AG20443 (cell line): ENCODE measurements around the gene APBB2.
"Not testable (repeated sequence)": the region's sequence is repeated elsewhere in the genome, so short reads cannot be mapped to it uniquely, and the experiment has no call there.

Experiments used
- DNase-seq: peaks from one replicate; pipeline ENCODE4 v3.0.0; 2012; ENCODE audit warnings: low spot score, mixed read lengths

Gene APBB2

GRCh38 chr4:40905414-40905813 is 308.9 kb downstream of the APBB2 start:
- DNase-seq, result no peak

- not testable (repeated sequence) for DNase-seq
Observed at GRCh38 chr4:40900531-40900930, 313.8 kb downstream of the APBB2 start.

GRCh38 chr4:40897557-40898203 is 316.7 kb downstream of the APBB2 start:
- peak; percentile 81 for DNase-seq

- no peak for DNase-seq
Observed at GRCh38 chr4:40890764-40891163, 323.6 kb downstream of the APBB2 start.

- DNase-seq, result no peak
Observed at GRCh38 chr4:40890199-40890598, 324.1 kb downstream of the APBB2 start.

GRCh38 chr4:40888933-40889332 is 325.4 kb downstream of the APBB2 start:
- DNase-seq, result no peak

GRCh38 chr4:40887764-40888131 is 326.6 kb downstream of the APBB2 start:
- DNase-seq, result peak; percentile 80

- no peak for DNase-seq
Observed at GRCh38 chr4:40886931-40887763, 327.2 kb downstream of the APBB2 start.

GRCh38 chr4:40881851-40882250 is 332.5 kb downstream of the APBB2 start:
- no peak for DNase-seq

- DNase-seq, result no peak
Observed at GRCh38 chr4:40881096-40881495, 333.2 kb downstream of the APBB2 start.

GRCh38 chr4:40878548-40879055 is 335.7 kb downstream of the APBB2 start:
- DNase-seq, result no peak

- no peak for DNase-seq
Observed at GRCh38 chr4:40877081-40877480, 337.3 kb downstream of the APBB2 start.

GRCh38 chr4:40875507-40876150 is 338.7 kb downstream of the APBB2 start:
- DNase-seq, result no peak

GRCh38 chr4:40874901-40875300 is 339.4 kb downstream of the APBB2 start:
- no peak for DNase-seq

- DNase-seq, result no peak
Observed at GRCh38 chr4:40874331-40874730, 340.0 kb downstream of the APBB2 start.

- DNase-seq, result no peak
Observed at GRCh38 chr4:40871695-40872250, 342.6 kb downstream of the APBB2 start.

GRCh38 chr4:40870150-40870549 is 344.2 kb downstream of the APBB2 start:
- no peak for DNase-seq

- no peak for DNase-seq
Observed at GRCh38 chr4:40865696-40866095, 348.6 kb downstream of the APBB2 start.

- DNase-seq, result no peak
Observed at GRCh38 chr4:40864531-40864930, 349.8 kb downstream of the APBB2 start.

- DNase-seq, result no peak
Observed at GRCh38 chr4:40858962-40859361, 355.4 kb downstream of the APBB2 start.

GRCh38 chr4:40857956-40858355 is 356.4 kb downstream of the APBB2 start:
- no peak for DNase-seq

GRCh38 chr4:40856840-40857362 is 357.4 kb downstream of the APBB2 start:
- DNase-seq, result peak; percentile 56
